H1 (cell line): ENCODE data around the gene PIGL. TPM values are rescaled to one million over a fixed set of nuclear protein-coding genes. Genes with fewer than 3 reads are reported as not detected.

Source experiments
- CTCF ChIA-PET: fragments of 300-600 bp; sonication (Branson Sonifier 250); formaldehyde crosslinking; loops from one replicate; lab custom pipeline; 2021; ENCODE audit not compliant: partially characterized antibody; lab: Charles Lee
- POLR2A ChIA-PET: fragments of 300-600 bp; sonication (Branson Sonifier 250); formaldehyde crosslinking; loops from one replicate; lab custom pipeline; 2021; ENCODE audit warnings: inconsistent platforms; ENCODE audit not compliant: partially characterized antibody; lab: Charles Lee
- DNase-seq, 2 experiments: peaks; one replicate each; pipeline versions ENCODE4 v3.0.0 to v3.0.0-alpha.2; 2010 to 2022; ENCODE audit warnings: low spot score in 2 of 2, low read depth in 1 of 2, mixed read lengths in 1 of 2
- FAIRE-seq: peaks from 2 replicates; lab custom pipeline; 2011; peaks lifted over from hg19 to GRCh38; lab: Jason Lieb, UNC
- H2AFZ ChIP-seq: 2 replicates; pipeline ENCODE4 v1.8.1; 2012; ENCODE audit warnings: low read length, inconsistent platforms
- H2AK5ac ChIP-seq: 2 replicates; pipeline ENCODE4 v1.6.1; 2013; ENCODE audit warnings: low read depth, low read length
- H2BK120ac ChIP-seq: replicated peaks from 2 replicates; pipeline ENCODE3; 2013; ENCODE audit warnings: low read depth, low read length, inconsistent platforms
- H2BK12ac ChIP-seq: 2 replicates; pipeline ENCODE4 v1.6.1; 2013; ENCODE audit warnings: low read depth, low read length
- H2BK15ac ChIP-seq: 2 replicates; pipeline ENCODE4 v1.6.1; 2013; ENCODE audit warnings: low read length
- H2BK20ac ChIP-seq: 2 replicates; pipeline ENCODE4 v1.6.1; 2013; ENCODE audit warnings: low read length
- H2BK5ac ChIP-seq: 2 replicates; pipeline ENCODE4 v1.6.1; 2013; ENCODE audit warnings: low read depth, low read length
- H3K14ac ChIP-seq: 2 replicates; pipeline ENCODE4 v1.6.1; 2013; ENCODE audit warnings: inconsistent platforms; ENCODE audit not compliant: insufficient read length
- H3K18ac ChIP-seq: 2 replicates; pipeline ENCODE4 v1.6.1; 2013; ENCODE audit warnings: low read length; ENCODE audit errors: extremely low read depth
- H3K23ac ChIP-seq: 2 replicates; pipeline ENCODE4 v1.6.1; 2013; ENCODE audit warnings: inconsistent platforms; ENCODE audit not compliant: insufficient read length
- H3K23me2 ChIP-seq: 2 replicates; pipeline ENCODE4 v1.6.1; 2013; ENCODE audit warnings: low read depth, low read length
- H3K27ac ChIP-seq: 2 replicates; pipeline ENCODE4 v1.6.1; 2011; ENCODE audit warnings: low read depth, low read length, inconsistent platforms
- H3K27me3 ChIP-seq, 4 experiments: replicated peaks in 1 of 4; 1 replicate in 1 of 4; 2 replicates in 3 of 4; pipeline versions ENCODE4 v1.6.1 to v1.8.1; 2011 to 2013; ENCODE audit warnings: low read length in 3 of 4, mild to moderate bottlenecking in 3 of 4, inconsistent platforms in 2 of 4, mixed read lengths in 2 of 4, moderate library complexity in 1 of 4; ENCODE audit not compliant: control insufficient read depth in 3 of 4, insufficient read depth in 3 of 4; ENCODE audit errors: extremely low read depth in 1 of 4
- H3K36me3 ChIP-seq, 4 experiments: 2 replicates each; pipeline versions ENCODE4 v1.6.1 to v1.8.1; 2011 to 2013; ENCODE audit warnings: mild to moderate bottlenecking in 4 of 4, low read length in 3 of 4, moderate library complexity in 2 of 4, control low read depth in 1 of 4, inconsistent platforms in 1 of 4; ENCODE audit not compliant: insufficient read depth in 4 of 4, control insufficient read depth in 2 of 4
- H3K4ac ChIP-seq: replicated peaks from 2 replicates; pipeline ENCODE3; 2013; ENCODE audit warnings: low read length, low read depth, mixed read lengths, inconsistent platforms; ENCODE audit not compliant: insufficient read length
- H3K4me1 ChIP-seq, 4 experiments: replicated peaks in 1 of 4; 1 replicate in 1 of 4; 2 replicates in 3 of 4; pipeline versions ENCODE4 v1.6.1 to v1.8.1; 2011 to 2013; ENCODE audit warnings: low read length in 3 of 4, inconsistent platforms in 2 of 4, mixed read lengths in 1 of 4; ENCODE audit not compliant: insufficient read depth in 4 of 4, control insufficient read depth in 3 of 4
- H3K4me2 ChIP-seq, 2 experiments: 2 replicates each; pipeline versions ENCODE4 v1.6.1 to v1.8.1; 2011 to 2013; ENCODE audit warnings: low read depth in 2 of 2, low read length in 2 of 2, control low read depth in 1 of 2, inconsistent platforms in 1 of 2, mild to moderate bottlenecking in 1 of 2; ENCODE audit not compliant: insufficient read depth in 1 of 2
- H3K4me3 ChIP-seq, 4 experiments: fragments of 200-600, 300-600 bp in 1 of 4; sonication (generic), shearing (Covaris generic), sonication (Bioruptor Twin) in 1 of 4; 2 replicates each; pipeline versions ENCODE4 v1.5.1 to v1.8.1; 2011 to 2016; ENCODE audit warnings: low read length in 4 of 4, low read depth in 3 of 4, control low read depth in 2 of 4, inconsistent platforms in 2 of 4, mild to moderate bottlenecking in 2 of 4, mixed read lengths in 1 of 4, moderate library complexity in 1 of 4; ENCODE audit not compliant: insufficient read depth in 2 of 4; ENCODE audit errors: extremely low read depth in 1 of 4
- H3K56ac ChIP-seq: replicated peaks from 2 replicates; pipeline ENCODE3; 2013; ENCODE audit warnings: low read depth, mild to moderate bottlenecking, mixed read lengths, low read length, inconsistent platforms; ENCODE audit not compliant: insufficient read length
- H3K79me1 ChIP-seq: 2 replicates; pipeline ENCODE4 v1.6.1; 2013; ENCODE audit warnings: low read depth, low read length, control low read depth
- H3K79me2 ChIP-seq, 2 experiments: 2 replicates each; pipeline versions ENCODE4 v1.6.1 to v1.8.1; 2012 to 2013; ENCODE audit warnings: low read length in 2 of 2, mild to moderate bottlenecking in 2 of 2, inconsistent platforms in 1 of 2; ENCODE audit not compliant: insufficient read depth in 2 of 2, control insufficient read depth in 1 of 2
- H3K9ac ChIP-seq, 4 experiments: replicated peaks in 1 of 4; 1 replicate in 1 of 4; 2 replicates in 3 of 4; pipeline versions ENCODE4 v1.6.1 to v1.8.1; 2011 to 2013; ENCODE audit warnings: low read depth in 3 of 4, low read length in 3 of 4, control low read depth in 2 of 4, mild to moderate bottlenecking in 2 of 4, moderate library complexity in 2 of 4, inconsistent platforms in 1 of 4; ENCODE audit errors: extremely low read depth in 1 of 4
- H3K9me3 ChIP-seq, 2 experiments: 2 replicates each; pipeline versions ENCODE4 v1.6.1 to v1.8.1; 2012 to 2013; ENCODE audit warnings: mild to moderate bottlenecking in 2 of 2, moderate library complexity in 2 of 2, control low read depth in 1 of 2, inconsistent platforms in 1 of 2, low read depth in 1 of 2, low read length in 1 of 2, mixed read lengths in 1 of 2; ENCODE audit not compliant: insufficient read depth in 2 of 2
- H4K20me1 ChIP-seq, 2 experiments: replicated peaks in 1 of 2; 2 replicates each; pipeline versions ENCODE3 to v1.8.1; 2011 to 2013; ENCODE audit warnings: inconsistent platforms in 2 of 2, low read length in 2 of 2, mild to moderate bottlenecking in 1 of 2; ENCODE audit not compliant: insufficient read depth in 2 of 2, control insufficient read depth in 1 of 2
- H4K5ac ChIP-seq: 2 replicates; pipeline ENCODE4 v1.6.1; 2013; ENCODE audit warnings: low read length, low read depth, mixed read lengths, inconsistent platforms; ENCODE audit not compliant: insufficient read length
- H4K8ac ChIP-seq: 2 replicates; pipeline ENCODE4 v1.8.0; 2013; ENCODE audit warnings: mild to moderate bottlenecking, moderate library complexity, low read length, inconsistent platforms; ENCODE audit not compliant: insufficient read depth; ENCODE audit errors: extremely low read depth
- H4K91ac ChIP-seq: replicated peaks from 2 replicates; pipeline ENCODE3; 2013; ENCODE audit warnings: low read length, mixed read lengths, inconsistent platforms; ENCODE audit not compliant: insufficient read length
- ATF2 ChIP-seq: IDR thresholded peaks from 2 replicates; pipeline ENCODE4 v1.6.1; 2012; ENCODE audit warnings: low read length, inconsistent platforms
- BRCA1 ChIP-seq: IDR thresholded peaks from 2 replicates; pipeline ENCODE4 v1.6.1; 2012; ENCODE audit warnings: low read depth, low read length, improper control_type of control experiment
- EP300 ChIP-seq, 2 experiments: IDR thresholded peaks; 1 replicate in 1 of 2; 2 replicates in 1 of 2; pipeline ENCODE4 v1.6.1; 2011 to 2012; ENCODE audit warnings: low read depth in 2 of 2, low read length in 2 of 2, mild to moderate bottlenecking in 2 of 2, borderline replicate concordance in 1 of 2, inconsistent platforms in 1 of 2, moderate library complexity in 1 of 2
- GTF2F1 ChIP-seq: IDR thresholded peaks from 2 replicates; pipeline ENCODE4 v1.6.1; 2012; ENCODE audit warnings: low read depth, low read length, improper control_type of control experiment, borderline replicate concordance
- SIN3A ChIP-seq, 2 experiments: IDR thresholded peaks in 1 of 2; conservative IDR thresholded peaks in 1 of 2; 2 replicates each; pipeline ENCODE4 v1.6.1; 2011 to 2012; ENCODE audit warnings: low read length in 2 of 2, improper control_type of control experiment in 1 of 2, low read depth in 1 of 2, mild to moderate bottlenecking in 1 of 2
- SP4 ChIP-seq: IDR thresholded peaks from 2 replicates; pipeline ENCODE4 v1.6.1; 2012; ENCODE audit warnings: low read length, inconsistent platforms
- USF2 ChIP-seq: IDR thresholded peaks from 2 replicates; pipeline ENCODE4 v1.6.1; 2011; ENCODE audit warnings: low read length, improper control_type of control experiment
- WGBS, 2 experiments: shearing (Covaris generic) in 1 of 2; methylation state at CpG; one replicate each; pipeline versions ENCODE4 v1.1.6 to v1.1.7; 2013 to 2015; ENCODE audit warnings: low lambda C conversion rate in 2 of 2, mixed read lengths in 2 of 2, inconsistent platforms in 1 of 2, low coverage in 1 of 2, missing lambda C conversion rate in 1 of 2; ENCODE audit not compliant: insufficient replicate concordance in 2 of 2, insufficient coverage in 1 of 2, insufficient read length in 1 of 2; ENCODE audit errors: extremely low coverage in 1 of 2, missing lambda C conversion rate in 1 of 2; 5-methylcytosine and 5-hydroxymethylcytosine counted together
- polyA plus RNA-seq, 7 experiments: library from polyadenylated mRNA; depleted of rRNA in 3 of 7; stranded (reverse) in 5 of 7; unstranded in 2 of 7; fragments of >200 nt in 5 of 7; fragments of 200-250 nt in 2 of 7; gene quantifications; 1 replicate in 5 of 7; 2 replicates in 1 of 7; 4 replicates in 1 of 7; pipeline versions ENCODE4 v1.2.1 to v1.2.3, GENCODE V29; 2011 to 2013; ENCODE audit warnings: missing spikeins in 2 of 7, mixed read lengths in 2 of 7
- total RNA-seq: library from RNA; stranded (reverse); fragmentation: NEBNext Ultra II Directional; extraction: Animal tissue kit (Norgen Biotek cat#: 25700); gene quantifications from 2 replicates; pipeline ENCODE4 v1.2.1, GENCODE V29; 2021

The PIGL gene
- total and polyA plus RNA-seq, 2 of the 8 experiments (the other 6 are each of a cell fraction or from before 2014, with no cell fraction given) = 28.4 to 30.8 TPM

- WGBS, 2 experiments = 94% methylated on average over 13 of the region's 13 CpGs; no CpG with 5 or more reads in 1 of the 2 experiments
- no peak overlapping the region for H4K91ac ChIP-seq
- no peak for DNase-seq
- no peak overlapping the region for H3K18ac ChIP-seq
- no peak overlapping the region for H4K5ac ChIP-seq
- H3K27me3 ChIP-seq = no peaks in the 10 kb centered on the region
- H3K36me3 ChIP-seq = peaks cover 0 to 4% (median 0%) of the 10 kb centered on the region in 4 experiments; a peak in 1 of 8 replicates
- no peak overlapping the region for H3K4me3 ChIP-seq
- no peak overlapping the region for H2AK5ac ChIP-seq
- H3K14ac ChIP-seq = no peak overlapping the region
- H3K56ac ChIP-seq = no peak overlapping the region
- H2BK120ac ChIP-seq = no peak overlapping the region
- H2AFZ ChIP-seq = no peak overlapping the region
- peaks cover 2 to 5% of the 10 kb centered on the region in 2 experiments for H4K20me1 ChIP-seq
- no peak overlapping the region for H3K23ac ChIP-seq
- H3K9me3 ChIP-seq = no peaks in the 10 kb centered on the region
- no peak overlapping the region for H4K8ac ChIP-seq
- no peak overlapping the region for H3K4me2 ChIP-seq
- no peaks in the 10 kb centered on the region for H3K79me1 ChIP-seq
- H3K79me2 ChIP-seq = no peaks in the 10 kb centered on the region
- no peak overlapping the region for H2BK12ac ChIP-seq
- H3K9ac ChIP-seq = no peak overlapping the region
- no peak overlapping the region for H3K4ac ChIP-seq
- no peak for FAIRE-seq
- H2BK20ac ChIP-seq = no peak overlapping the region
- no peak overlapping the region for H2BK15ac ChIP-seq
- ChIA-PET CTCF (interaction anchor here (1.2 to 6.3 kb wide), 7 partner anchors 7 to 62 kb away, joined by 3 to 44 read pairs (median 27); no protein-coding TSS in a partner anchor), POLR2A (interaction anchor here (0.7 to 1.3 kb wide), 2 partner anchors 47 to 51 kb away, joined by 3 to 4 read pairs; partner anchors contain the start of gene CENPV)
- peaks cover 0 to 5% (median 4%) of the 10 kb centered on the region in 4 experiments; a peak in 4 of 7 replicates for H3K4me1 ChIP-seq
- H2BK5ac ChIP-seq = no peak overlapping the region
- H3K27ac ChIP-seq = no peak overlapping the region
- no peaks in the 10 kb centered on the region for H3K23me2 ChIP-seq
- TF ChIP-seq ATF2 (no peak), EP300 (IDR thresholded peaks at IDR 0.05; ENCODE audit: borderline replicate concordance in 1 of 2, low read depth in 2 of 2, low read length in 2 of 2) (no peak), SIN3A (conservative IDR thresholded peaks at IDR 0.05 in 1 of 2, IDR thresholded peaks at IDR 0.05 in 1 of 2; ENCODE audit: low read depth in 1 of 2, low read length in 2 of 2) (no peak), USF2 (no peak), GTF2F1 (no peak), SP4 (no peak), BRCA1 (no peak)
Measured at GRCh38 chr17:16301963-16302855, 85.2 kb downstream of the PIGL start.
